HG03432 (cell line): ENCODE results near the gene PLAGL2.

Source experiments
- ATAC-seq: cut with Tn5 transposase; IDR thresholded peaks from one replicate; pipeline ENCODE4 v1.9.1; 2021; ENCODE audit warnings: mild to moderate bottlenecking, moderate library complexity; ENCODE audit not compliant: unreplicated experiment

Gene PLAGL2

DNA sequence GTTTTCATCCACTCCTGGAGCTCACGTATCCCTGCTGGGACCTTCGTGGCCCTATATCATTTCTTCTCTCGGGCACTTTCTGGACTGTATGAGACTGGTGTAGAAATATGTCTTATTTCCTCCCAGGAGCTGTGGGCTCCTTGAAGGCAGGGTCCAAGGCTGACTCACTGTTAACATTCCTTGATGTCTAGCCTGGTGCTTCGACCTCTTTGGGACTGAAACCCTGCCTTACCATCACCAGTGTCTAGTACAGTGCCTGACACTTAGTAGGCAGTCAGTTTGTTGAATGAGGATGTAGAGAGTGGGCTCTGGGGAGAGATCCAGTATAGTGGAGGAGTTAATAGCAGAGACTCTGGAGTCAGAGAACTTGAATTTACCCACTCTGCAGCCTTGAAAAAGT is 23.7 kb upstream of the PLAGL2 start:
- no peak for ATAC-seq

DNA sequence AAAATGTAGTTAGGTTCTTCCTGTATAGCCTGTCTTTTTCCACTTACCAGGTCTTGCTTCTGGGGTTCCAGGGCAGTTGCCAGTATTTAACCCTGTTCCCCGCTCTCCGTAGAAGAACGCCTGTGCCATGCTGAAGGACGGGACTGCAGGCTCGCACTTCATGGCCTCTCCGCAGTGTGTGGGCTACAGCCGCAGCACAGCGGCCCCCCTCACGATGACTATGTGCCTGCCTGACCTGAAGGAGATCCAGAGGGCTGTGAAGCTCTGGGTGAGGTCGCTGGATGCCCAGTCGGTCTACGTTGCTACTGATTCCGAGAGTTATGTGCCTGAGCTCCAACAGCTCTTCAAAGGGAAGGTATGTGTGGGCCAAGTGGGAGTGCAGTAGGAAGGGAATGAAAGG is 23.2 kb upstream of the PLAGL2 start:
- no peak for ATAC-seq

DNA sequence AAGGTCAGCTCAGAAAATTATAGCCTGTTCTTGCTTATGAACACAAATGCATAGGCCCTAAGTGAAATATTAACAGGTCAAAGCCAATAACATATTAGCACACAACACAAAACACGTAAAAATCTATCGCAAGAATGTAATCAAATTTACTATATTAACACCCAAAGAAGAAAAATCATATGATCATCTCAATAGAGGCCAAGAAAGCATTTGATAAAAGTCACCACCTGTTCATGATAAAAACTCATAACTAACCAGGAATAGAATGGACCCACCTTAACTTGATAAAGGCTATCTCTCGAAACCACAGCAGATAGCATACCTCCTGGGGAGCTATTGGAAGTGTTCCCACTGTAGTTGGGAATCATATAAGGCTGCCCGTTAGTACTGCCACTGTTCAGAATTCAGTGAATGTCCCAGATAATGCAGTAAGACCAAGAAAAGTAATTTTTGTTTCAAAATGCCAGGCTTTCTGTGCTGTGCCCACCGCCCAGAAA is 21.8 kb upstream of the PLAGL2 start:
- no peak for ATAC-seq

DNA sequence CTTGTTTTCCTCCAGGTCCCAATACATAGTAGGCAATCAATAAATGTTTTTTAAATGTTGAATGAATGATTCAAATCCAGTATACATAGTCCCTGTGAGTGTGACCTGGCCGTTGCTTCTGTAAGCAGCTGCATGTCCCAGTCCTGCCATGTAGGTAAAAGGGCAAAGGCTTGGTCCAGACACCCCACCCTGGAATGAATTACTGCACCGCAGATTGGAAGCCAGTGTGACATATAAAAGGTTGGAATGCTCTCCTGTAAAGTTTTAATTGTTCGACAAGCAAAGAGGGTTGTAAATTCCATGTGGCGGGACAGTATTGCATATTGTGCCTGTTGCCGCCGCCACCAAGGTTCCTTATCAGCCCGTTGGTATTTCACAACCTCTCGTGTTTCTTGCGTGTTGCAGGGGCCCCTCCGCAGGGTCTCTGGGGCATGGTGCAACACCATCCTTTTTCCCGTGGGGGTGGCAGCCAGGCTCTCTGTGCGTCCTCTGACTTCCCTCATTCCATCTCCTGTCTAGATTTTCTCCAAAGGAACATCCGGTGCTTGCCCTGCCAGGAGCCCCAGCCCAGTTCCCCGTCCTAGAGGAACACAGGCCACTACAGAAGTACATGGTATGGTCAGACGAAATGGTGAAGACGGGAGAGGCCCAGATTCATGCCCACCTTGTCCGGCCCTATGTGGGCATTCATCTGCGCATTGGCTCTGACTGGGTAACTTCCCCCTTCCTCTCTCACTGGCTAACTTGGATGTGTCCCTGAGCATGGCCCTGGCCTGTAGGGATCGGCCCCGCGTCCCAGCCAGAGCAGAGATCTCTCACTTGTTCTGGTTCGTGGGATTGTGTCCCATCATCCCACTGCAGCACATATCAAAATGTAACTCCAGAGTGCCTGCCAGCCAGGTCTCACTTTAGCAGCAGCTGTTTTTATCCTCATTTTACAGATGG is 20.5 kb upstream of the PLAGL2 start:
- no peak for ATAC-seq

DNA sequence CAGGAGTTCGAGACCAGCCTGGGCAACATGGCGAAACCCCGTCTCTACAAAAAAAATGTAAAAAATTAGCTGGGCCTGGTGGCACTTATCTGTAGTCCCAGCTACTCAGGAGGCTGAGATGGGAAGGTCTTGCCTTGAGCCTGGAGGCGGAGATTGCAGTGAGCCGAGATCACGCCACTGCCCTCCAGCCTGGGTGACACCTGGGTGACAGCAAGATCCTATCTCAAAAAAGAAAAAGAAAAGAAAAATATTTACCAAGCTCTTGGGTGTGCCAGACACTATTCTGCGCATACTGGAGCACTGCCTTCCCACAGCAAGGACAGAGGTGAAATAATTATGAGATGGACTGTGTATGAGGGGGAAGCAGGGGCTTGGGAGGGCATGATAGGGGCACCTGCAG is 19.8 kb upstream of the PLAGL2 start:
- no peak for ATAC-seq

DNA sequence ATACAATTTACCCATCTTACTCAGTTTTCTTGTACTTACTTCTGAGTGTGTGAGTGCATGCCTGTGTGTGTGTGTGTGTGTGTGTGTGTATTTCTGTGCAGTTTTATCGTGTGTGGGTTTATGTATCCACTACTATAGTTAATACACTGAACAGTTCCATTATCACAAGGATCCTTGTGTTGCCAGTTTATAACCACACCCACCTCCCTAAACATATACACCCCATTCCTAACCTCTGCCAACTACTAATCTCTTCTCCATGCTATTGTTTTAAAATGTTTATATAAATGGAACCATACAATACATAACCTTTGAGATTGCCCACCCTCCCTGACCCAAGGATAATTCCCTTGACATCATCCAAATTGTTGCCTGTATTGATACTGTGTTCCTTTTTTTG is 18.8 kb upstream of the PLAGL2 start:
- no peak for ATAC-seq

DNA sequence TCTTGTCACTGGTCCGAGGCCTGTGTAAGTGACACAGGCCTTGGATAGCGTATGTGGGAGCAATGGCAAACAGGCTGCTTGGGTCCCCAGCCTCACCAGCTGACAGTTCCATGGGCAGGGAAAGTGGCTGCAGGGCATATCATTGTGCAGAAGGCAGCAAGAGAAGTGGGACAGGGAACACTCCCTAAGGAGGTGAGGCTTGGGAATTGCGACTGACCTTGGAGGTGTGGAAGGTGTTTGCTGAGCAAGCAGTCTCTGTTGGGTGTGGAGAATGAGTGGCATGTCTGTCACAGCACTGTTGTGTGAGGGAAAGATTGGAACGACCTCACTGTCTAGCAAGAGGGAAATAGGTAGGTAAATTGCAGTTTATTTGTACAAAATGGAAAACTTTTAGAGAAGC is 16.9 kb upstream of the PLAGL2 start:
- no peak for ATAC-seq

DNA sequence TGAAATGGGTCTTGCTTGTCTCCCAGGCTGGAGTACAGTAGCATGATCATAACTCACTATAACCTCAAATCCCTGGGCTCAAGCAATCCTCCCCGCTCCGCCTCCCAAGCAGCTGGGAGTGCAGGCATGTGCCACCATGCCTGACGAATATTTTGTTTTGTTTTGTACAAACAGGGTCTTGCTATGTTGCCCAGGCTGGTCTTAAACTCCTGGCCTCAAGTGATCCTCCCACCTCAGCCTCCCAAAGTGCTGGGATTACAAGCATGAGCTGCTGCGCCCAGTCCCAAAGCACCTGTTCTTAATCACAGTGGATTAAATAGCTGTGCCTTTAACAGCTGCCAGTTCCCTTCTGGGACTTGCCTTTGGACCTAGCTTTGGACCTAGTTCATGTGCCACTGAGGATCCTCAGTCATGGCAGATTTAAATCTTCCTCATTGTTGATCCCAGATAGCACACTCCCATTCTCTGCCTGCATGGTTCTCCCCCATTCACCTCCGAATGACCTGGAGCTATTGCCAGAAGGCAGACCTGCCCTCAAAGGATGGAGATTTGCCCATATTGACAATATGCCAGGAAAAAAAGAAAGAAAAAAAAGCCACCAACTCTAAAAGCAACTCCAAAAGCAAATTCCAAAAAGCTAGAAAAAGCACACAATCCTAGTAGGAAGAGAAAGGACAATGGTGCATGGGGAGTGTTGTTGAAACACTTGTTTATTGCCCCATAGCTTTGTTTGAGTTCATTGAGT is 10.8 kb upstream of the PLAGL2 start:
- no peak for ATAC-seq

DNA sequence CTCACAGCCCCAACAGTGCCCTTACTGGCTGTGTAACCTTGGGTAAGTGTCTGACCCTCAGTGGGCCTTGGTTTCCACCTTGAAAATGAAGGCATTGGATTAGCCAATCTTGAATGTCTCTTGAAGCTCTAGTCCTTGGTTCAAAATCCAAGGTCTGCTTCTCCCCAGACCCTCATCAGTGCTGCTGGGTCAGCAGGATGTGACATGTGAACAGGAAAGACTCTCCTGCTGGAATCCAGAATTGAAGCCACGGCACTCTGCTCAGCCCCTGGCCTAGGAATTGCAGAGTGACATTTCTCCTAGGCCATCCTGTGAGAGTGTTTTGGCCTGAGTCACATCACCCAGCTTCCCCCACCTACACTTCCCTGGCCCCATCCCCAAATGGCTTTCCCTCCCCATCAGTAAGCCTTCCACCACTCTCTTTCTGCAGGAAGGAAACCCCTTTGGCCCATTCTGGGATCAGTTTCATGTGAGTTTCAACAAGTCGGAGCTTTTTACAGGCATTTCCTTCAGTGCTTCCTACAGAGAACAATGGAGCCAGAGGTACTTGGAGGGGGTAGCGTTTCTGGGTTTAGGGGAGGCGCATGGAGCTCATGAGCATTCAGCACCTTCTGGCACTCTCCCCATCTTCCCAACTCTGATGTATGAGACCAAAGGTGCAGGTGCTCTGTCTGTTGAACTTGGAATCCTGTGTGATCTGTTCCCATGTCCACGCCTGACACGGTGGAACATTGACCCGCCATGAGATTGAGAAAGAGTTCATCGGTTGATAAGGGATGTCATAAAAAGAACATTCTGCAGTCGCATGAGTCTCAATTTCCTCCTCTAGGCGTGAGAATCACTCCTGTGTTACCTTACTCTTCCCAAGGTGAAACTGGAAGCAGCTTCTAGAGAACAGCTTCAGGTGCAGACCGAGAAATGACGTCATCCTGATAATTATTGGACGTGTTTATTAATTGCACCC is 8.9 kb upstream of the PLAGL2 start:
- no peak for ATAC-seq

DNA sequence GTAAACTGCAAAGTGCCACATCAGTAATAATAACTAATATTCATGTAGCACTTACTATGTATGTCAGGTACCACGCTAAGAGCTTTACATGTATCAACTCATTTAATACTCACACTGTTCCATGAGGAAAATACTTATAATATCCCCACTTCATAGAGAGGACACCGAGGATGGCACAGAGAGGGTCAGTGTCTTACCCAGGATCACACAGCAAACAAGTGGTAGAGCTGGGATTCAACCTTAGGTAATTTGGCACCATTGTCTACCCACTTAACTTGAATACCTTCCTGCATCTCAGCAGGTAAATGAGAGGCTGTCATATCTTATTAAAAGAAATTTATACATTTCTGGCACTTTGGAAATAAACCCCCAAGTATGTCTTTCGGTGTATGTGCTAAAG is 8.2 kb upstream of the PLAGL2 start:
- ATAC-seq: no peak

DNA sequence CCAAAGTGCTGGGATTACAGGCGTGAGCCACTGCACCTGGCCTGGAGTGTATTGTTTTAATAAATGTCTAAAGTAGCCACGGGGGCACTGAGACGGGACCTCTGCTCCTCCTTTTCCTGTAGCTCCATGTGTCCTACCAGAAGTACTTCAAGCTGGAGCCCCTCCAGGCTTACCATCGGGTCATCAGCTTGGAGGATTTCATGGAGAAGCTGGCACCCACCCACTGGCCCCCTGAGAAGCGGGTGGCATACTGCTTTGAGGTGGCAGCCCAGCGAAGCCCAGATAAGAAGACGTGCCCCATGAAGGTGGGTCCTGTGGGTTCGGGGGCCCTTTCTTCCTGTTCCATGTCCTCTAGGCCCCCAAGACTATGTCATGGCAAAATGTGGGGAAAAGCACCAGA is 7.6 kb upstream of the PLAGL2 start:
- ATAC-seq: no peak

DNA sequence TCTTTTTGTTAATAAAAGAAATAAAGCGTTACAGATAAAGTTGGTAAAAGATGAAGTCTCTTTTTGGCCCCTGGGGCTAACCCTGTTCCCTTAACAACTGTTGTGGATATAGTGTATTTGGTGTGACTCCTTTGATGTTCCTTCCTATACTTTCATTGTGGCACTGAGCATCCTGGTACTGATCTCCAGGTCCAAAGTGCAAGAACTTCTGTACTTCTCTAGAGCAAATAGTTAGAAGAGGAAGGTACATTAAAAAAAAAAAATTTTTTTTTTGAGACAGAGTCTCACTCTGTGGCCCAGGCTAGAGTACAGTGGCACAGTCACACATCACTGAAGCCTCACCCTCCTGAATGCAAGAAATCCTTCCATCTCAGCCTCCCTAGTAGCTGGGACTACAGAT is 6.3 kb upstream of the PLAGL2 start:
- ATAC-seq: no peak

DNA sequence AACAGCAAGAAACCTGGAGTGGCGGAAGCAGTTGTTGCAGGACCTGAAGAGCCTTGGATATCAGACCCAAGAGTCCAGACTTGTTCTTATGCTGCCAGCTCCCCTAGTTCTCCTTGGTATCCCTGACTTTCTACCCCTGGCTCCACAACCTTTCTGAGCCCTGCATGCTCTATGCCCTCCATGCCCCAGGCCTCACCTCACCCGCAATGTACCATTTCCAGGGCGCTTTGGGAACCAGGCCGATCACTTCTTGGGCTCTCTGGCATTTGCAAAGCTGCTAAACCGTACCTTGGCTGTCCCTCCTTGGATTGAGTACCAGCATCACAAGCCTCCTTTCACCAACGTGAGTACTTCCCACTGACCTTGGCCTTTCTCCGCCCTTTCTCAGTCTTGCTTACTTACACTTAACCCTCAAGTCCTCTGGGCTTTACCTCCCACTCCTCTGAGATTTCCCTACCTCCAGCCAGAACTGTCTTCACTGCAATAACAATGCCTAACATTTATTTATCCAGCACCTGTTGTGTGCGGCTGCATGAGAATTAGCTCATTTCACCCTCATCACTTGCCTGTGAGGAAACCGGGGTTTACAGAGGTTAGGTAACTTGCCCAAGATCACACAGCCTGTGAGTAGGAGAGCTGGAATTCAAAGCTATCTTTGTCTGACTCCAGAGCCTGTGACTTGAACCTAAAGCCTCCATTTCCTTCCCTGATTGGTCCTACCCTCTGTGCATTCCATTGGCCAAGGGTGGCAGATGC is 2.5 kb upstream of the PLAGL2 start:
- ATAC-seq: no peak

DNA sequence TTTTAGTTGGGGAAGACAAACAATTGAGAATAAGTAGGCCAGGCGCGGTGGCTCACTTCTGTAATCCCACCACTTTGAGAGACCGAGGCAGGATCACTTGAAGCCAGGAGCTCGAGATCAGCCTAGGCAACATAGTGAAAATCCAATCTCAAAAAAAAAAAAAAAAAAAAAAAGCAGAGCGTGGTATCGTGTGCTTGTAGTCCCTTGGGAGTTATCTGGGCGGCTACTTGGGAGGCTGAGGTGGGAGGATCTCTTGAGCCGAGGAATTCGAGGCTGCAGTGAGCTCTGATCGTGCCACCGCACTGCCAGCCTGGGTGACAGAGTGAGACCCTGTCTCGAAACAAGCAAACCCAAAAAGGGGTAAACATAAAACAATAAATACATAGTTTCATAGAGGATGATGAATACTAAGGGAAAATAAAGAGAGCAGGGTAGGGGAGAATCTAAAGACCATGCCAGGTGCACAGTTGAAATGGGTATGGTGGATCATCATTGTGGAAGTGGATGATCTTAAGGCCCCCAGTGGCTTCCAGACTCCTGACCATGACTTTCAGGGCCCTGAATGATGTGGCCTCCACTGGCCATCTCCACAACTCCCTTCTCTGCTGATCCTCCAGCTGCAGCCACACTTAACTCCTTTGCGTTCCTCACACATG is 1.1 kb upstream of the PLAGL2 start:
- no peak for ATAC-seq

DNA sequence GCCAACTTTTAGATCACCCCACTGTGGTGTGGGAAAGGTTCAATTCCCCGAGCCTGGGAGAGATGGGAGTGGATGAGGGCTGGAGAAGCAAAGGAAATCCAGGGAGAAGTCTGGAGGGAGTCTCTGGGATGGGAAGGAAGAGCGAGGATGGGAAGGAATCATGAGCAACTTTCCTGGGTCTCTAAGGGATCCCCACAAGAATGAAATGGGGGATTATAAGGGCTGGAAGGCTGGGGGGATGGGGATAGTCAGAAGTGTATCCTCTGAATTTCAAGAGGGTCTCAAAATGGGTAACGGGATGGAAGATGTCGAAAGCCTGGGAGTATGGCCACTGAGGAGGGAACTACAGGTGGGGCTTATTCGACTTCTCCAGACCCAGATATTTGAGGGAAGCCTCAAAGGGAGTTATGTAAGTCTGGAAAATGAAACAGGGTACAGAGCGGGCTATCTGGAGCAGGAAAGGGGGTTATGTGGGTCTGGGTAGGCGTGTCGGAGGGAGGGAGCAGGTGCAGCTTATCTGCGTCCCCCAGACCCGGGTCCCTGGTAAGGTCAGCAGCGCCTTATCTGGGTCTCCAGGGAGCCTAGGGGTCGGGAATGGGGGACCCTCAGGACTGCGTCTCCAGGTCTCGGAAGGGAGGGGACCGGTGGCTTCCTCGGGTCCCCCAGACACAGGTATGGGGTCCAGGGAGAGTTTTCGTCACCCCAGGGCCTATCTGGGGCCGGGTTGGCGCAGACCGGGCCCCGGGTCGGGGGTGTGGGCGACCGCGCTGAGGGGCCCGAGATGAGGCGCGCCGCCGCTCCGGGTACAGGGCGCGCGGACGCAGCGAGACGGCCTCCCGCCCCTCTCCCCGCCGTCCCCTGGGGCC is 550 bp downstream of the PLAGL2 start:
- ATAC-seq: peak; percentile 9

DNA sequence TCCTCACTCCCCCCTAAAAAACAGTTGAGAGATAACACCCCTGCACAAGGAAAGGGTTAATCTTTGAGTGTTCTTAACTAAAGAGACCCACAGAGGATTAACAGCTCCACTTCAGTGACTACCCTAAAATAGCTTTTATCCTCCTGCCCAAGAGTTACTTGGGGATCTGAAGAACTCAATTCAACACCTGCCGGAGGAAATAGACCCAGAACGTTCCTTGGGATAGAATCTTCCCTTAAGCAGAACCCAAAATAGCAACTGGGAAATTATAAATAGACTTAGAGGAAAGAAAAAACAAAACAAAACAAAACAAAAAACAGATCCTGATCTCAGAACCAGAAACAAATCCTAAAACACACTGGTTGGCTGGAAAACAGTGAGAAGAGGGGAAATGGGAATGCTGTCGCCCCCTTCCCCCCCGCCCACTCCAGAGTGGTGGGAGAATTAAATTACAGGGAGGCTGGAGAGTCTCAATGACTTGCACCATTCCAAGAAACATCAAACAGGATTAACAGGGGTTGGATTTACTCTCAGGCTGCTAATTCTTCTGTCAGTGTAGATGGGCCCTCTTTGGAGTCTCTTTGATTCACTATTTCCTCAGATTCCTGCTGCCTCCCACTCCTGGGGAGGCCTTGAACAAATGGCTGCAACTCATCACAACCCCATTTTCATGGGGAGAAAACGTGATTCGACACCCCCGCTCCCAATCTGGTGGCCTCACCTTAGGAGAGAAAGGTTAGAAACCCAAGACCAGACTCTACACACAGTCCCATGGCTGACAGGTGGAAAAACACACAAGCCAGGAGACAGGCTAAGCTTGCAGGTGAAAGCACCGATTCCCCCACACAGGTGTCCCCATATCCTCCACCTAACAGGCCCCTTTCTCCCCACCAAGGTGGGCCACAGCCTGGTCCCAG is 1.4 kb downstream of the PLAGL2 start:
- ATAC-seq: no peak

DNA sequence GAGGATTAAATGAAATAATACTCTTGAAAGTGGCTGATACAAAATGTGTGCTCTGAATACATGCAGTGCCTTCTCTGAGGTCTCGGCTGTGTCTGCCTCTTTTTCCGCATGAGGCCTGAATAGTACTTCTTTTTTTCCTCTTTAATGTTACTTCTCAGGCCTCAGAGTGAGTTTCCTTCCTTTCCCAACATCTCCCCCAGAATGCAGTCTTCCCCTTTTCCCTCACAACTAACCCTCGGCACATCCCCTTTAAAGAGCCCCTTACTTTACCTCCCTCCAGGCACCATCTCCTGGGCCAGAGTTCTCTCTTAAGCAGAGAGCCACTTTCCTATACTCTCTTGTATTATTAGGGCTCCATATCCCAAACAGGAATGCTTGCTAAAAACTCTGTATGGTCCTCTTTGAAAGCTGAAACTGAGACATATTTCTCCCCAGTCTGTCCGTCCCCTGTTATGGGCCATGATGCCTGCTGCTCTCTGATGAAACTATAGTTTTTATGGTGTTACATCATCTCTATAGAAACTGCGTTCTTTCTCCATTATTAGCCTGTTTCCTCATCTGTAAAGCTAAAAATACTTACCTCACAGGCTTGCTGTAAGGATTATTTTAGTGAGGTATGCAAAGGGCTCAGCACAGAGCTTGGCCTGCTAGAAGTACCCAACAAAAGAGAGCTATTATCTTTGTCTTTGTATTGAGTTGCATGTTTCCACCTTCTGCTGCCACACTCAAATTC is 2.3 kb downstream of the PLAGL2 start:
- no peak for ATAC-seq
